CD4-positive, alpha-beta T cell treated with Interleukin-15 for 1 hour (primary cell): ENCODE results near the gene KLK11.

Experiments used
- DNase-seq: peaks from one replicate; pipeline ENCODE4 v3.0.0-alpha.2; 2020

Gene KLK11, protein sequence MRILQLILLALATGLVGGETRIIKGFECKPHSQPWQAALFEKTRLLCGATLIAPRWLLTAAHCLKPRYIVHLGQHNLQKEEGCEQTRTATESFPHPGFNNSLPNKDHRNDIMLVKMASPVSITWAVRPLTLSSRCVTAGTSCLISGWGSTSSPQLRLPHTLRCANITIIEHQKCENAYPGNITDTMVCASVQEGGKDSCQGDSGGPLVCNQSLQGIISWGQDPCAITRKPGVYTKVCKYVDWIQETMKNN

GRCh38 chr19:51026554-51026831, at the start of gene KLK11:
KLK11 (minus strand) TSS chr19:51026616; CDS start chr19:51025631, 985 bp downstream.
- no peak for DNase-seq

DNA sequence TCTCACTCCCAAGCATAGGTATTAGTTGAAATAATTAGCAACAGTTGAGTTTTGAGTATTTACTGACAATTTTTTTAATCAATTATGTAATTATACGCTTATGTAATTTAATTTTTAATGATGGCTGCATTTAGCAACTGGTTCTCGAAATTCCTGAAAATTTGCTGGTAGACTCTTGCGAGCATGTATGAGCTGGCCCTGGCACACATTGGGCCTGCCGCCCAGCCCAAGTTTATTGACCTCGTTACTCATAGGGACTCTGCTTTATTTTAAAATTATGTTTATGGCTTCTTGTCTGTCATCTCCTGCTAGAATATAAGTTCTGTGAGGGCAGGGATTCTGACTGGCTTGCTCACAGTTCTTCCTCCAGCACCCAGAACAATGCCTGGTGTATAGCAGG, 49.6 kb upstream of the KLK11 start:
- no peak for DNase-seq

- no peak for DNase-seq
Measured at GRCh38 chr19:51071095-51071405, 44.6 kb upstream of the KLK11 start.

GRCh38 chr19:51070334-51071094, 44.1 kb upstream of the KLK11 start:
- no peak for DNase-seq

DNA sequence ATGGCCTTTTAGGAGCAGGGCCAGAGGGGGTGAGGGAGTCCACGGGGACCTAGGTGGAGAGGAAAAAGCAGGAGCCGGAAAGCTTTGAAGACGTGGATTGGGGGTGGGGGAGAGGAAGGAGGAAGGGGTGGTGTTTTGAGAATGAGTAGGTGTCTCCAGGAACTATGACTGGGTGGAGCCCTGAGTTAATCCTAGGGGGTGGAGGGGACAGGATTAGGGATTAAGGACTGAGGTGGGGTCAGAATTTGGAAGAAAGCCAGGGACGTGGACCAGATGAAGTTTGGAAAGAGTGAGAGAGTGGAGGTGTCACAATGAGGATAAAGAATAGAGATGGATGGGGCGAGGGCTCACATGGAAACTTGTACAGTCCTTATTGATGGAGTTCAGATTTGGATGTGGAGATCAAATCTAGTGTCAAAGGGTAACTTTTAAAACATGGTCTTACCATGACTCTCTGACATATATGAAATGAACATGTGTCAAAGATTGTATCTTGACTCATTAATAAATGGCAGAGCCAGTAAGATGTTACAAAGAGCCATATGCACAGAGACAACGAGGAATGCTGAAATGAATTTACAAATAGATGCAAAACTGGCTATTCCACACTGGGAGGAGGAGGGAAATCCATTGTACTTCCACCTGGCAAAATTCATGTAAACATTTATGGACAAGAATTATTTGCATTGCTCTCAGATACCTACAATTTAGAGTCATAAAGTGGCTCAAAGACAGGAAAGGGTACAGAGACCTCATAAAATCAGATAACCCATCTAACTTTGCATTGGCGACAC, 40.2 kb upstream of the KLK11 start:
- no peak for DNase-seq

GRCh38 chr19:51065221-51065960, 39.0 kb upstream of the KLK11 start:
- no peak for DNase-seq

GRCh38 chr19:51064534-51065220, 38.3 kb upstream of the KLK11 start, which contains the start of gene KLK13:
KLK13 (minus strand) TSS chr19:51065092; CDS start chr19:51065067, 25 bp downstream.
- no peak for DNase-seq

GRCh38 chr19:51063664-51064063, 37.2 kb upstream of the KLK11 start:
- DNase-seq = no peak

GRCh38 chr19:51060973-51061372, 34.6 kb upstream of the KLK11 start:
- DNase-seq = no peak

- DNase-seq = no peak
Measured at GRCh38 chr19:51060336-51060735, 33.9 kb upstream of the KLK11 start.

DNA sequence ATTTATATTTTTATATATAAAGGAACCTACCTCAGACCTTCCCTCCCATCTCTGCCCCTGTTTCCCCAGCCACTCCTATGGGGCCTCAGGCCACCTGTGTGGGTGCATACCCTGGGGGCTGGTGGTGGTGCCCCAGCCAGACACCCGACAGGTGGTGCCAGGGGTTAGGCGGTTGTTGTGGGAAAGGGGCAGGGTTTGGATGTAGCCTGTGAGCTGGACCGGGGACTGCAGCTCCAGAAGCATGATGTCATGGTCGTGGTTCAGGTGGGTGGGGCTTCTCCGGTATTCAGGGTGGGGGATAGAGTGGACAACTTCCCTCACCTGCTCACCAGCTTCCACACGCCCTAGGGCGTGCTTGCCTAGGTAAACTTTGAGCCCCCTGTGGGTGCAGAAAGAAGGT, 33.3 kb upstream of the KLK11 start:
- no peak for DNase-seq

DNA sequence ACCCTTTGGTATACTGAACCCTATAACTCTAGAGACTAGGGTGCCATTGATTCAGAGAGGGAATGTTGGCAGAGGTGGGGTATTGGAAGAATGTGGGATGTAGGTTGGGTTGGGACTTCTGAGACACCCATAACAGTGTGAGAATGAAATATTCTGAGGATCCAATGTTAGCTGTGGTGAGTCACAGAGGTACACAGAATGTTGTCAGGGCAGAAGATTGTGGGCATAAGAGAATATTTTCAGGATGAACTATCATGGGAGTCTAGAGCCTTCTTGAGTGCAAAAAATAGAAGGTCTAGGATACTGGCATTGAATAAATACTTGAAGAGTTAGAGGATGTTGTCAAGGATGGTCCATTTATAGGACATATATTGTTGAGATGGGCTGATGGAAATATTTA, 29.4 kb upstream of the KLK11 start:
- no peak for DNase-seq

DNA sequence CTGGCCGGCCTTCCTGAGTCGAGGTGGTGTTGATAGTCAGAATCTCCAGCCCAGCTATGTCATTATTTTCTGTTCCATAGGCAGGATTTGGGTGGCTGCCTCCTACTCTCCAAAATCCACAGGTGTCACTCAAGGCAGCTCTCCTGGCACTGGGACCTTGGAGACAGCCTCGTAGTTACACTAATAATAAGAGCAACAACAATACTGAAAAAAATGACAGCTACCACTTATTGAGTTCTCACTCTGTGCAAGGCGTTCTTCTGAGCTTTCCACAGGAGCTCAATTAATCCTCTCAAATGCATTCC, 20.6 kb upstream of the KLK11 start:
- DNase-seq = no peak

GRCh38 chr19:51044327-51044726, 17.9 kb upstream of the KLK11 start:
- no peak for DNase-seq

GRCh38 chr19:51043497-51043896, 17.1 kb upstream of the KLK11 start:
- no peak for DNase-seq

- DNase-seq = no peak
Measured at GRCh38 chr19:51040151-51040550, 13.7 kb upstream of the KLK11 start.

GRCh38 chr19:51036519-51036918, 10.1 kb upstream of the KLK11 start:
- DNase-seq = no peak

DNA sequence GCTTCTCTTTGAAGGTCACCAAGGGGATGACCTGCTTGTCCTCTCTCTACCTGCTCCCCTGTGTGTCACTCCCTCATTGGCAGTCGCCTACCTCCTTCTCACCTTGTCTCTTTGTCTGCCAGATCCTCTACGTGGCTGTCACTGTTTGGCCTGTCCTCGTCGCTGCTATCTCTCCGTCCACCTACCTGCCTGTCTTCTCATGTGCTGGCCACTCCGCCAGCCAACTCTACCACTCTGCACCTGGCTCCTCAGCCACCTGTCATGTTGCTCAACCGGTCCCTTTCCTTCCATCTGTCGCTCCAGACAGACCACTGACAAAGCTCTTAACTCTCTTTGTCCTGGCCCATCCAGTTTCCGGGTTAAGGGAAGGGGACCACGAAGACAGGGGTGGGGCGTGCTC, 8.3 kb upstream of the KLK11 start, which contains the start of gene KLK12:
Gene KLK12, minus strand, starts transcription at position 299 of the 400 bp plus-strand sequence. CDS start 381 bp downstream, outside the sequence.
- DNase-seq = no peak

- no peak for DNase-seq
Measured at GRCh38 chr19:51031880-51032225, 5.4 kb upstream of the KLK11 start.

DNA sequence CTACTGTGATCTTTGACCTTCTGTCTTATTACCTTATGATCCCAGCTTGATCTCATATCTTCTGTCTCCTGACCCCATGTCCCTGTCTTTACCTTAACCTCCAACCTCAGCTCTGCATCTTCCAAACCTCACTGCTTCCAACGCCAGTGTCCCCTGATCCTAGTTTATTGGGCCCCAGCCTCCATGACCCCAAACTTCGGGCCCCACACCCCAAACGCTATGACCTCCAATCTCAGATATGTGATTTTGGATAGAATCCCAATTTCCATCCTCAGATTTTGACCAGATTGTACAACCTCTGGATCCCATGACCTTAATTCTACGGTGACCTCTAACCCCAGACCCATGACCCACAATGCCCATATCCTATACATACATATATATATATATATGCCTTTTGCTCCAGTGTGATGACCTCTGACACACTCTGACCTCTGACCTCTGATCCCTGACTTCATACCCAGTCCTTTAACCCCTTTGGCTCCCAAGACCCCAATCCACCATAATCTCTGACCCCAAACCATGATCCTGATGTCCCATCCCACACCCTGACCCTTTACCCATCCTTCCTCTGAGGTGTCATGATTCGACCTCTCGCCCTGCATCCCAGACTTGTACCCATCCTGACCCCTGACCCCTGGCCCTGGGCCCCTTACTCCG, 4.9 kb upstream of the KLK11 start:
- DNase-seq = no peak

DNA sequence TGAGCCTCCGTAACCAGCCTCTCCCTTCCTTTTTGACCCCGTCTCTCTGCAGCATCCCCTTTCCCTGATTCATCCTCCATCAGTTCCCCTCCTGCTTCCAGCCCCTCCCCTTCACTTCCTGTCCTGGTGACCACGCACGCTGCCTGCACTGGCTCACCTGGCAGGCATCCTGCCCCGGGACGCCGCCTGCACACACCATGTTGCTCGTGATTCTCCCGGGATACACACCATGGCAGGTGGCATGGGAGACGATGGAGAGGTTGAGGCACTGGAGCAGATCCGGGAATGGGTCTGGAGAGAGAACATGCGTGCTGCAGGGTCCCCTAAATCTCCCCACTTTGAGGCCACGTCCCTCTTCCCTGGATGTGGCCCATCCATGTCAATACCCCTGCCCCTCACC, 4.2 kb upstream of the KLK11 start:
- DNase-seq = no peak

DNA sequence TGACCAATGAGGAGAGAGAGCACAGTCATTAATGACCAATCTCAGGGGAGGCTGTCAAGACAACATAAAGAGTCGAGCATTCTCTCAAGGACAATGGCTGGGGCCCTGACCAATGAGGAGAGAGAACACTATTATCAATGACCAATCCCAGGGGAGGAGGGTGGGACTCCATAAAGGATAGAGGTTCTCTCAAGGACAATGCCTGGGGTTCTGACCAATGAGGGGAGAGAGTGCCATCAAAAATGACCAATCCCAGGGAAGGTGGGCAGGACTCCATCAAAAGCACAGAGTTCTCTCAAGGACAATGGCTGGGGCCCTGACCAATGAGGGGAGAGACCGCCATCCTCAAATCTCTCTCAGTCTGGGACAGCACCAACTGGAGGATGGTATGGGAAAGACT, 3.3 kb upstream of the KLK11 start:
- DNase-seq = no peak
